PC-9 (cell line): ENCODE data around the gene OSM. TPM values are rescaled to one million over a fixed set of nuclear protein-coding genes. Genes with fewer than 3 reads are reported as not detected.

Source experiments
- BruUV-seq: library from RNA; stranded (reverse); fragments of 400-500 nt; replicated peaks from 2 replicates; lab custom pipeline; 2021; lab: Mats Ljungman, UMichigan
- CTCF ChIA-PET: fragments of 300-600 bp; sonication (Branson Sonifier 250); formaldehyde crosslinking; loops from one replicate; lab custom pipeline; 2022; ENCODE audit warnings: antibody characterized with exemption; lab: Charles Lee
- POLR2A ChIA-PET: fragments of 300-600 bp; sonication (Branson Sonifier 250); formaldehyde crosslinking; loops from one replicate; lab custom pipeline; 2022; ENCODE audit warnings: antibody characterized with exemption; ENCODE audit not compliant: unreplicated experiment; lab: Charles Lee
- DNase-seq, 2 experiments: peaks; one replicate each; pipeline versions ENCODE4 v3.0.0 to v3.0.0-alpha.2; 2015 to 2022; ENCODE audit warnings: mixed read lengths in 1 of 2
- H2AFZ ChIP-seq: fragments of 200-600 bp; sonication (generic); 2 replicates; pipeline ENCODE4 v1.8.1; 2017; ENCODE audit warnings: antibody characterized with exemption
- H3F3A ChIP-seq: fragments of 200-600 bp; sonication (generic); 2 replicates; pipeline ENCODE4 v1.8.1; 2017; ENCODE audit warnings: antibody characterized with exemption, mild to moderate bottlenecking, low read depth; ENCODE audit not compliant: insufficient read depth
- H3K27ac ChIP-seq: fragments of 200-600 bp; sonication (generic); 2 replicates; pipeline ENCODE4 v1.6.1; 2016; ENCODE audit warnings: mixed run types
- H3K27me3 ChIP-seq: fragments of 200-600 bp; sonication (generic); 2 replicates; pipeline ENCODE4 v1.6.1; 2016; ENCODE audit warnings: low read depth, mixed run types; ENCODE audit not compliant: insufficient read depth
- H3K36me3 ChIP-seq: fragments of 200-600 bp; sonication (generic); 2 replicates; pipeline ENCODE4 v1.6.1; 2016; ENCODE audit warnings: low read depth, mixed run types
- H3K4me1 ChIP-seq: fragments of 200-600 bp; sonication (generic); replicated peaks from 2 replicates; pipeline ENCODE4 v1.6.1; 2016; ENCODE audit warnings: mixed run types; ENCODE audit not compliant: insufficient read depth
- H3K4me2 ChIP-seq: fragments of 200-600 bp; sonication (generic); 2 replicates; pipeline ENCODE4 v1.6.1; 2017; ENCODE audit warnings: mixed run types
- H3K4me3 ChIP-seq: fragments of 200-600 bp; sonication (generic); 2 replicates; pipeline ENCODE4 v1.6.1; 2016; ENCODE audit warnings: mixed run types
- H3K79me2 ChIP-seq: fragments of 200-600 bp; sonication (generic); 2 replicates; pipeline ENCODE4 v1.6.1; 2017; ENCODE audit warnings: low read depth, mixed run types
- H3K9me2 ChIP-seq: fragments of 200-600 bp; sonication (generic); 2 replicates; pipeline ENCODE4 v1.8.1; 2017; ENCODE audit warnings: mild to moderate bottlenecking; ENCODE audit not compliant: insufficient read depth
- H3K9me3 ChIP-seq: fragments of 200-600 bp; sonication (generic); 2 replicates; pipeline ENCODE4 v1.8.1; 2016; ENCODE audit warnings: low read depth; ENCODE audit not compliant: insufficient read depth
- H4K20me1 ChIP-seq: fragments of 200-600 bp; sonication (generic); 2 replicates; pipeline ENCODE4 v1.8.1; 2017; ENCODE audit not compliant: insufficient read depth
- CTCF ChIP-seq: fragments of 200-600 bp; sonication (generic); conservative IDR thresholded peaks from 2 replicates; pipeline ENCODE4 v1.6.1; 2017; ENCODE audit warnings: mixed run types, antibody characterized with exemption, mild to moderate bottlenecking, moderate library complexity
- EZH2 ChIP-seq: fragments of 200-600 bp; sonication (generic); IDR thresholded peaks from 2 replicates; pipeline ENCODE4 v1.8.0; 2017; ENCODE audit warnings: antibody characterized with exemption, low read depth
- intact Hi-C: fragments of 100-400 bp; cut with micrococcal nuclease; formaldehyde crosslinking; loops from one replicate; pipeline ENCODE4 v1.10.0; 2022; ENCODE audit not compliant: unreplicated experiment
- total RNA-seq: library from RNA; stranded (reverse); gene quantifications from 2 replicates; pipeline ENCODE4 v1.2.3, GENCODE V29; 2021

Gene OSM
- total RNA-seq, 1 experiment from 2014 or later: not detected

DNA sequence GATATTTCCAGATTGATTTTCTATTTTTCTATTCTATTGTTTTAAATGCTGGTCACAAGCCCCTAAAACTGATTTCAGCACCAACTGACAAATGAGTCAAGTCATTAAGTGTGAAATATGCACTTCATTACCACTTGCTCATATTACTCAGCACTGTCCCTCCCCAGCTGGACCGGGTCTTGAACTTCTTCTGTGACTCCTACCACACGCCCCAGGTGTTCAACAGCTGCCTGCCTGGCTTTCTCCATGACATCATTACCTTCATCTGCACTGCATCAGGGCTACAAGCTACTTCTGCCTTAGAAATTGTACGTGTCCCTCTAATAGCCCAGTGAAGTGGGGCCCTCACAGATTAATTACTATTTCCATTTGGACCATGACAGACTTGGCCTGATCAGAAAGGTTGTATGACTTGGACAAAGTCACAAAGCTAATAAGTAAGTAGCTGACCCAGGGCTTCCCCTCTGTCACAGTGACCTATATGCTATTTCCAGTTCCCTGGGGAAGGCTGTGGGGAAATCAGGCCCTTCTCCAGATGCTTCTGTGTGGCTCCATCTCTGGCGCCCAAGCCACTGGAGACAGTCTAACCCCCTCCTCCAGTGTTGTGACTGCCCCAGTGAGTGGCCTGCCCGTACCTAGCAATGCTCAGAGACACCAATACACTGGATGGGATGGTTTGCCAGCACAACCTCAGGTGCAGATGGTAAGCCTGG, 42.0 kb upstream of the OSM start:
- POLR2A ChIA-PET: no interaction called here
- Histone ChIP-seq H3K4me2 (no peak overlapping the region), H3K9me3 (no peaks in the 10 kb centered on the region), H3F3A (peaks cover 79% of the 10 kb centered on the region), H4K20me1 (peaks cover 13% of the 10 kb centered on the region; the same call in 1 of the 2 replicates), H3K4me3 (no peak overlapping the region), H3K36me3 (peaks cover 2% of the 10 kb centered on the region; the same call in 1 of the 2 replicates), H2AFZ (no peak overlapping the region), H3K27me3 (no peaks in the 10 kb centered on the region), H3K79me2 (peaks cover 75% of the 10 kb centered on the region), H3K27ac (no peak overlapping the region), H3K9me2 (no peaks in the 10 kb centered on the region), H3K4me1 (peaks cover 97% of the 10 kb centered on the region)
- intact Hi-C loops: no loop called here
- no TSS peak for BruUV-seq
- DNase-seq: no peak
- TF ChIP-seq CTCF (no peak), EZH2 (no peak)
- CTCF ChIA-PET: no interaction called here

DNA sequence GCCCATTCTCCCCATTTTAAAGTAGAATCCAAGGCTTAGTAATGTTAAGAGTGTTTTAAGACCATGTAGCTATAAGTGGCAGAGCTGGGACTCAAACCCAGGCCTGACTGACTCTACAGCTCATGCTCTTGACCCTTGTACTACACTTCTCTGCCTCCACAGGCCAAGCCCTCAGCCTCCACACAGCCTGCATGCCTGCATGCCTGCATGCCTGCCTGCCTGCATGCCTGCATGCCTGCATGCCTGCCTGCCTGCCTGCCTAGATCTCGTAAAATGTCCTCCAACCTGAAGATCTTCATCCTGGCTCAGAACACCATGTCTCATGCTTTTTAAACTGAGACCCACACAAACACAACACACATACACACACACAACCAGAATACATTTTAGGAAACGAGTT, 41.4 kb upstream of the OSM start:
- Histone ChIP-seq H3K9me3 (no peaks in the 10 kb centered on the region), H3F3A (peaks cover 81% of the 10 kb centered on the region), H4K20me1 (peaks cover 13% of the 10 kb centered on the region; the same call in 1 of the 2 replicates), H3K36me3 (peaks cover 8% of the 10 kb centered on the region; the same call in 1 of the 2 replicates), H3K4me1 (peaks cover 97% of the 10 kb centered on the region), H3K27me3 (no peaks in the 10 kb centered on the region), H3K4me3 (no peak overlapping the region), H3K79me2 (peaks cover 78% of the 10 kb centered on the region), H2AFZ (no peak overlapping the region), H3K27ac (no peak overlapping the region), H3K4me2 (no peak overlapping the region), H3K9me2 (no peaks in the 10 kb centered on the region)
- ChIA-PET POLR2A (no interaction called here), CTCF (no interaction called here)
- intact Hi-C loops: no loop called here
- BruUV-seq: no TSS peak
- no peak for DNase-seq
- no peak for TF ChIP-seq CTCF
- TF ChIP-seq EZH2: no peak

- peak overlapping the region; percentile 95 for H3K27ac ChIP-seq
- H3K36me3 ChIP-seq: peaks cover 9% of the 10 kb centered on the region; the same call in 1 of the 2 replicates
These were observed 40.5 kb upstream of the OSM start for GRCh38 chr22:30307041-30307574.

More at GRCh38 chr22:30307041-30307574, 40.5 kb upstream of the OSM start:
- ChIA-PET POLR2A (no interaction called here), CTCF (no interaction called here)
- TF ChIP-seq CTCF (no peak), EZH2 (no peak)
- H3K4me1 ChIP-seq: peaks cover 97% of the 10 kb centered on the region
- H3K27me3 ChIP-seq: no peaks in the 10 kb centered on the region
- peaks cover 13% of the 10 kb centered on the region; the same call in 1 of the 2 replicates for H4K20me1 ChIP-seq
- intact Hi-C loops: no loop called here
- peaks cover 76% of the 10 kb centered on the region for H3K79me2 ChIP-seq
- BruUV-seq: no TSS peak
- no peaks in the 10 kb centered on the region for H3K9me2 ChIP-seq
- H3K4me3 ChIP-seq: no peak overlapping the region
- H3F3A ChIP-seq: peaks cover 80% of the 10 kb centered on the region
- H3K9me3 ChIP-seq: no peaks in the 10 kb centered on the region
- H2AFZ ChIP-seq: no peak overlapping the region
- no peak for DNase-seq
- peak overlapping the region; percentile 75 for H3K4me2 ChIP-seq
